ENCODE data around the gene DLX1. TPM values are rescaled to one million over a fixed set of nuclear protein-coding genes. Genes with fewer than 3 reads are reported as not detected.

DLX1 gene
- polyA plus RNA-seq, 3 donors: 0.05 TPM; not detected in 2

GRCh38 chr2:172102391-172103359, 17.4 kb downstream of the DLX1 start, which contains the start of gene DLX2:
TSS of gene DLX2 (minus strand) at chr2:172102900. CDS start at chr2:172102538, 362 bp downstream.
- no peak within 1 kb of the TSS for H3K27ac ChIP-seq (ENCODE audit: low read depth in 1 of 2, low read length in 2 of 2)
- peaks cover 6% of the 10 kb centered on the region for H4K20me1 ChIP-seq (ENCODE audit: insufficient read depth, low read length)
- Mint-ChIP-seq H3K27me3 (ENCODE audit: low read depth in 3 of 3) (peaks cover 90 to 99% (median 95%) of the 10 kb centered on the region in 3 donors), H3K36me3 (peaks cover 15 to 18% of the 10 kb centered on the region in 2 donors), H3K27ac (peak within 1 kb of the TSS in 6 of 7 donors; percentile 63 to 92 (median 82)), H3K9me3 (peaks cover 0 to 45% (median 30%) of the 10 kb centered on the region in 7 donors), H3K4me3 (peak within 1 kb of the TSS; percentile 86 to 95), H3K4me1 (peaks cover 69% of the 10 kb centered on the region)
- peak within 1 kb of the TSS; percentile 80 for H3K4me2 ChIP-seq (replicated peaks; ENCODE audit: extremely low read depth, low read length, poor library complexity, severe bottlenecking)
- WGBS (ENCODE audit: insufficient coverage): under 1% methylated on average over 64 of the region's 74 CpGs
- H3K36me3 ChIP-seq (replicated peaks in 1 of 2; ENCODE audit: control insufficient read depth in 1 of 2, insufficient read depth in 2 of 2, low read length in 2 of 2): no peaks in the 10 kb centered on the region
- peak within 1 kb of the TSS; percentile 85 for H2AFZ ChIP-seq (ENCODE audit: insufficient read depth, low read depth, low read length, poor library complexity, severe bottlenecking)
- H3K9ac ChIP-seq (ENCODE audit: insufficient read depth, low read length, poor library complexity, severe bottlenecking): no peak within 1 kb of the TSS
- peaks cover 69 to 75% of the 10 kb centered on the region in 2 donors for H3K4me1 ChIP-seq (ENCODE audit: control insufficient read depth in 1 of 2, insufficient read depth in 2 of 2, low read length in 2 of 2)
- peaks cover 76 to 96% of the 10 kb centered on the region in 2 donors for H3K27me3 ChIP-seq (ENCODE audit: control insufficient read depth in 2 of 2, insufficient read depth in 2 of 2, low read length in 2 of 2)
- peaks cover 8 to 37% of the 10 kb centered on the region in 2 donors for H3K9me3 ChIP-seq (replicated peaks in 1 of 2; ENCODE audit: control insufficient read depth in 1 of 2, insufficient read depth in 1 of 2, low read length in 2 of 2)
- peak; percentile 74 to 82 (median 75) for DNase-seq
- intact Hi-C loops (cut with micrococcal nuclease): loop anchor here in 1 of 2 donors (2.0 to 10.0 kb wide), 4 partner anchors 18 to 528 kb away; partner anchors contain the start of gene DLX1
- H3K4me3 ChIP-seq (replicated peaks in 1 of 3; ENCODE audit: low read depth in 2 of 3, low read length in 3 of 3): peak within 1 kb of the TSS; percentile 38 to 75 (median 44)
- no peak for TF ChIP-seq CTCF (IDR thresholded peaks at IDR 0.05)
- H3K79me2 ChIP-seq (ENCODE audit: insufficient read depth, low read length): no peaks in the 10 kb centered on the region
